ENCODE data around the gene TXNL1. TPM values are rescaled to one million over a fixed set of nuclear protein-coding genes. Genes with fewer than 3 reads are reported as not detected.
"Not testable (repeated sequence)": the region's sequence is repeated elsewhere in the genome, so short reads cannot be mapped to it uniquely, and the experiment has no call there.

TXNL1 gene
- total RNA-seq, 1 experiment from 2014 or later: 73.2 TPM

GRCh38 chr18:56574861-56575260 is 63.5 kb downstream of the TXNL1 start:
- DNase-seq (ENCODE audit: extremely low read depth, low read depth): no peak

GRCh38 chr18:56572267-56572666 is 66.1 kb downstream of the TXNL1 start:
- not testable (repeated sequence) for DNase-seq (ENCODE audit: extremely low read depth, low read depth)

GRCh38 chr18:56570978-56571377 is 67.4 kb downstream of the TXNL1 start:
- no peak for DNase-seq (ENCODE audit: extremely low read depth, low read depth)

- DNase-seq (ENCODE audit: extremely low read depth, low read depth): no peak
Measured at GRCh38 chr18:56569416-56569815, 69.0 kb downstream of the TXNL1 start.

- no peak for DNase-seq (ENCODE audit: extremely low read depth, low read depth)
Measured at GRCh38 chr18:56568986-56569385, 69.4 kb downstream of the TXNL1 start.

- DNase-seq (ENCODE audit: extremely low read depth, low read depth): no peak
Measured at GRCh38 chr18:56565551-56566345, 72.6 kb downstream of the TXNL1 start.

GRCh38 chr18:56565046-56565445 is 73.3 kb downstream of the TXNL1 start:
- DNase-seq (ENCODE audit: extremely low read depth, low read depth): no peak

- no peak for DNase-seq (ENCODE audit: extremely low read depth, low read depth)
Measured at GRCh38 chr18:56563568-56563967, 74.8 kb downstream of the TXNL1 start.

GRCh38 chr18:56562479-56562878 is 75.9 kb downstream of the TXNL1 start:
- no peak for DNase-seq (ENCODE audit: extremely low read depth, low read depth)

GRCh38 chr18:56560992-56561391 is 77.4 kb downstream of the TXNL1 start:
- no peak for DNase-seq (ENCODE audit: extremely low read depth, low read depth)

- DNase-seq (ENCODE audit: extremely low read depth, low read depth): no peak
Measured at GRCh38 chr18:56559044-56559443, 79.3 kb downstream of the TXNL1 start.

- no peak for DNase-seq (ENCODE audit: extremely low read depth, low read depth)
Measured at GRCh38 chr18:56556907-56557306, 81.5 kb downstream of the TXNL1 start.

GRCh38 chr18:56550121-56550520 is 88.3 kb downstream of the TXNL1 start:
- no peak for DNase-seq (ENCODE audit: extremely low read depth, low read depth)

Other genes with a start within 250 kb of the TXNL1 start
- gene WDR7, start 12.8 kb upstream of the TXNL1 start, total RNA-seq (2014; rRNA removed; shearing (Covaris generic)): 5.1 and 9.9 TPM in 2 replicates

Measured in NCI-H460 (cell line).